Neural cell (in vitro differentiated cells): ENCODE data around the gene CAGE1. TPM values are rescaled to one million over a fixed set of nuclear protein-coding genes. Genes with fewer than 3 reads are reported as not detected.

Experiments
- H2AFZ ChIP-seq: fragments of 200-600, 300-800 bp; sonication (generic), shearing (Covaris generic); 2 replicates; pipeline ENCODE4 v1.6.0; 2014; ENCODE audit warnings: low read depth, mild to moderate bottlenecking, antibody characterized with exemption, low read length, moderate library complexity
- H3F3A ChIP-seq: fragments of 200-600 bp; shearing (Covaris generic); 2 replicates; pipeline ENCODE4 v1.6.1; 2016; ENCODE audit warnings: mild to moderate bottlenecking, moderate library complexity, mixed read lengths, antibody characterized with exemption, low read length; ENCODE audit not compliant: insufficient read depth, poor library complexity, severe bottlenecking
- H3K27ac ChIP-seq: fragments of 200-600, 300-800 bp; sonication (generic), shearing (Covaris generic); 2 replicates; pipeline ENCODE4 v1.5.1; 2014; ENCODE audit warnings: mild to moderate bottlenecking, low read length, moderate library complexity
- H3K27me3 ChIP-seq: fragments of 300-800, 200-600 bp; sonication (generic), shearing (Covaris generic); 2 replicates; pipeline ENCODE4 v1.6.0; 2014; ENCODE audit warnings: mild to moderate bottlenecking, low read depth, low read length, moderate library complexity; ENCODE audit not compliant: insufficient read depth
- H3K36me3 ChIP-seq: fragments of 300-800, 200-600 bp; sonication (generic), shearing (Covaris generic); 2 replicates; pipeline ENCODE4 v1.5.1; 2014; ENCODE audit warnings: mild to moderate bottlenecking, antibody characterized with exemption, low read length, moderate library complexity; ENCODE audit not compliant: insufficient read depth
- H3K4me2 ChIP-seq: fragments of 300-800, 200-600 bp; sonication (generic), shearing (Covaris generic); 2 replicates; pipeline ENCODE4 v1.6.0; 2014; ENCODE audit warnings: mild to moderate bottlenecking, low read length
- H3K4me3 ChIP-seq: fragments of 300-800, 200-600 bp; sonication (generic), shearing (Covaris generic); 2 replicates; pipeline ENCODE4 v1.5.1; 2014; ENCODE audit warnings: mild to moderate bottlenecking, low read length, moderate library complexity
- H3K79me2 ChIP-seq: fragments of 200-600 bp; shearing (Covaris generic); replicated peaks from 2 replicates; pipeline ENCODE4 v1.6.0; 2014; ENCODE audit warnings: mild to moderate bottlenecking, low read length, moderate library complexity; ENCODE audit not compliant: insufficient read depth
- H3K9ac ChIP-seq: fragments of 300-800, 200-600 bp; sonication (generic), shearing (Covaris generic); 2 replicates; pipeline ENCODE4 v1.6.1; 2016; ENCODE audit warnings: mild to moderate bottlenecking, low read length, mixed read lengths
- H3K9me2 ChIP-seq: fragments of 200-600 bp; shearing (Covaris generic); 2 replicates; pipeline ENCODE4 v1.6.1; 2016; ENCODE audit warnings: mild to moderate bottlenecking, low read length, mixed read lengths; ENCODE audit not compliant: insufficient read depth
- H3K9me3 ChIP-seq: fragments of 200-600, 300-800 bp; sonication (generic), shearing (Covaris generic); 2 replicates; pipeline ENCODE4 v1.6.1; 2016; ENCODE audit warnings: mild to moderate bottlenecking, mixed run types, low read length, moderate library complexity, mixed read lengths
- H4K20me1 ChIP-seq: fragments of 200-600 bp; shearing (Covaris generic); 2 replicates; pipeline ENCODE4 v1.6.1; 2016; ENCODE audit warnings: mild to moderate bottlenecking, mixed run types; ENCODE audit not compliant: insufficient read depth
- EP300 ChIP-seq: fragments of 450-650 bp; conservative IDR thresholded peaks from 2 replicates; pipeline ENCODE4 v1.6.1; 2014; ENCODE audit warnings: antibody characterized with exemption, mild to moderate bottlenecking, moderate library complexity; ENCODE audit not compliant: poor library complexity, severe bottlenecking
- EZH2 ChIP-seq: fragments of 200-600, 300-800 bp; shearing (Covaris generic), sonication (generic); IDR thresholded peaks from 2 replicates; pipeline ENCODE4 v1.6.1; 2014; ENCODE audit warnings: antibody characterized with exemption, low read length, borderline replicate concordance, mild to moderate bottlenecking; ENCODE audit not compliant: insufficient read depth, poor library complexity, severe bottlenecking
- MXI1 ChIP-seq: fragments of 450-650 bp; conservative IDR thresholded peaks from 2 replicates; pipeline ENCODE4 v1.6.1; 2014; ENCODE audit warnings: antibody characterized with exemption, mild to moderate bottlenecking; ENCODE audit not compliant: poor library complexity, severe bottlenecking
- POLR2AphosphoS5 ChIP-seq: IDR thresholded peaks from 2 replicates; pipeline ENCODE4 v1.6.1; 2012
- RAD21 ChIP-seq: fragments of 450-650 bp; conservative IDR thresholded peaks from 2 replicates; pipeline ENCODE4 v1.6.1; 2014; ENCODE audit warnings: antibody characterized with exemption, mild to moderate bottlenecking, moderate library complexity
- REST ChIP-seq: IDR thresholded peaks from 2 replicates; pipeline ENCODE4 v1.6.1; 2012; ENCODE audit warnings: borderline replicate concordance
- SMC3 ChIP-seq: fragments of 450-650 bp; conservative IDR thresholded peaks from 2 replicates; pipeline ENCODE4 v1.6.1; 2014; ENCODE audit warnings: antibody characterized with exemption, mild to moderate bottlenecking, moderate library complexity; ENCODE audit not compliant: poor library complexity
- TAF1 ChIP-seq: IDR thresholded peaks from 2 replicates; pipeline ENCODE4 v1.6.1; 2012; ENCODE audit warnings: low read depth
- polyA plus RNA-seq: library from polyadenylated mRNA; depleted of rRNA; stranded (reverse); fragments of >200 nt; gene quantifications from 2 replicates; pipeline ENCODE4 v1.2.3, GENCODE V29; 2014
- TF ChIP-seq, protein P1 (sequence below): fragments of 450-650 bp; IDR thresholded peaks from 2 replicates; pipeline ENCODE4 v1.5.1; 2014; ENCODE audit warnings: antibody characterized with exemption, mild to moderate bottlenecking, moderate library complexity; ENCODE audit not compliant: poor library complexity, severe bottlenecking

The CAGE1 gene
- polyA plus RNA-seq, 1 donor from 2014 or later, result not detected

DNA sequence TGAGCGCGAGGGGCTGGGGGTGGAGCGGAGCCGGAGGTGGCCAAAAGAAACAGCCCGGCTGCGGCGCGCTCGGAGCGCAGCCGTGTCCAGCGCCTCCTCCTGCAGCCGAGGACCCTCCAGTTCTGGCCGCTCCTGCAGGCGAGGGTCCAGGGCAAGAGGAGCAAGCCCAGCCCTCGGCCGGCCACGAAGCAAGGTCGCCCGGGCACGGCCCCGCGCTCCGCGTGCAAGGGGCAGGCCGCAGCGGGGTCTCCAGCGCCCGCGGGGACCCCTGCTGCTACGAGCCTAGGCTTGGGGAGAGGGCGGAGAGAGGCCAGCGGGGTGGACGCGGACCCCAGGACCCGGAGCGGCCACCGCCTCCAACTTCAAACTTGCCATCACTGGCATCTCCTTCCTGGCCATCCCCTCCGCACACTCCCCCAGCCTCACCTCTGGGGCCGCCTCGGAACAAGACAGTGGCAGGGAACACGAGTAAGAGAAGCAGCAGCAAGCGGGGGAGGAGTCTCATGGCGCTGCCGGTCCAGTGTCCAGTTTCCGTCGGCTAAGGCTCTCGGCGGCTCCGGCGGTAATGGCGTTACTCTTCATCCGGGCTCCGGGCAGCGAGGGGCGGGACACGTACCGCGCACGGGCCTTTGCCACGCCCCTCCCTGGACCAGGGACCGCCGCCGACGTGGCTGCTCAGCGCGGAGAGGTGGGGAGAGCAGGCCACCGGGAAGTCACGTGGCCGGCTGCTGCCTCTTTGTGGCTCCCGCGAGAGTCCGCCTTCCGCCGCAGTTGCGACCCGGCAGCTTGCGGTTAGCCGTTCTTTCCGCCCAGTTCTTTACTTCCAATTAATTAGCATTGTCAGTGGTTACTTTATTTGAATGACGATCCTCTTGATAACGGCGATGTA is 76.7 kb downstream of the CAGE1 start, which contains the start of gene SSR1:
Gene SSR1, minus strand, starts transcription at position 584 of the 889 bp plus-strand sequence. Its CDS starts 79 bp downstream, at position 505.
- Histone ChIP-seq H3K36me3 (peaks cover under 1% of the 10 kb centered on the region), H3K79me2 (peaks cover 24% of the 10 kb centered on the region), H3K4me3 (peak within 1 kb of the TSS; percentile 99), H3K27me3 (no peaks in the 10 kb centered on the region), H3K4me2 (peak within 1 kb of the TSS; percentile 85), H2AFZ (peak within 1 kb of the TSS; percentile 94), H4K20me1 (no peaks in the 10 kb centered on the region), H3K27ac (peak within 1 kb of the TSS; percentile 84), H3K9me3 (no peaks in the 10 kb centered on the region), H3F3A (no peaks in the 10 kb centered on the region), H3K9ac (peak within 1 kb of the TSS; percentile 94), H3K9me2 (no peaks in the 10 kb centered on the region)
- TF ChIP-seq MXI1 (peak; percentile 85), RAD21 (peak; percentile 30), SMC3 (peak; percentile 30), EZH2 (no peak), REST (peak; percentile 79), POLR2AphosphoS5 (peak; percentile 86), TAF1 (peak; percentile 73), EP300 (peak; percentile 39)
- TF ChIP-seq, protein P1, sequence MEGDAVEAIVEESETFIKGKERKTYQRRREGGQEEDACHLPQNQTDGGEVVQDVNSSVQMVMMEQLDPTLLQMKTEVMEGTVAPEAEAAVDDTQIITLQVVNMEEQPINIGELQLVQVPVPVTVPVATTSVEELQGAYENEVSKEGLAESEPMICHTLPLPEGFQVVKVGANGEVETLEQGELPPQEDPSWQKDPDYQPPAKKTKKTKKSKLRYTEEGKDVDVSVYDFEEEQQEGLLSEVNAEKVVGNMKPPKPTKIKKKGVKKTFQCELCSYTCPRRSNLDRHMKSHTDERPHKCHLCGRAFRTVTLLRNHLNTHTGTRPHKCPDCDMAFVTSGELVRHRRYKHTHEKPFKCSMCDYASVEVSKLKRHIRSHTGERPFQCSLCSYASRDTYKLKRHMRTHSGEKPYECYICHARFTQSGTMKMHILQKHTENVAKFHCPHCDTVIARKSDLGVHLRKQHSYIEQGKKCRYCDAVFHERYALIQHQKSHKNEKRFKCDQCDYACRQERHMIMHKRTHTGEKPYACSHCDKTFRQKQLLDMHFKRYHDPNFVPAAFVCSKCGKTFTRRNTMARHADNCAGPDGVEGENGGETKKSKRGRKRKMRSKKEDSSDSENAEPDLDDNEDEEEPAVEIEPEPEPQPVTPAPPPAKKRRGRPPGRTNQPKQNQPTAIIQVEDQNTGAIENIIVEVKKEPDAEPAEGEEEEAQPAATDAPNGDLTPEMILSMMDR, result no peak

- Histone ChIP-seq H3K9me2 (no peaks in the 10 kb centered on the region), H3K9me3 (no peaks in the 10 kb centered on the region), H3F3A (no peaks in the 10 kb centered on the region), H3K79me2 (peaks cover 24% of the 10 kb centered on the region), H2AFZ (peak overlapping the region; percentile 94), H3K27me3 (no peaks in the 10 kb centered on the region), H3K27ac (peak overlapping the region; percentile 84), H3K4me2 (peak overlapping the region; percentile 75), H3K36me3 (peaks cover 4% of the 10 kb centered on the region), H3K9ac (peak overlapping the region; percentile 94), H3K4me3 (peak overlapping the region; percentile 99), H4K20me1 (no peaks in the 10 kb centered on the region)
- no peak for TF ChIP-seq REST
- no peak for TF ChIP-seq TAF1
- no peak for TF ChIP-seq RAD21
- no peak for TF ChIP-seq POLR2AphosphoS5
- TF ChIP-seq EP300, result no peak
- no peak for TF ChIP-seq SMC3
Observed at GRCh38 chr6:7311917-7312615, 77.5 kb downstream of the CAGE1 start.
